HEK293T (cell line): ENCODE measurements around the gene FAM53B.

ENCODE experiments used
- CTCF ChIA-PET: fragments of 350-600 bp; formaldehyde crosslinking; extraction: SDS; loops from one replicate; lab custom pipeline; 2021; ENCODE audit warnings: antibody characterized with exemption, inconsistent platforms; lab: Yijun Ruan, JAX
- POLR2A ChIA-PET: fragments of 350-600 bp; formaldehyde crosslinking; extraction: SDS; loops from one replicate; lab custom pipeline; 2020; ENCODE audit warnings: antibody characterized with exemption, inconsistent platforms; lab: Yijun Ruan, JAX
- DNase-seq: peaks from one replicate; pipeline ENCODE4 v3.0.0; 2012; ENCODE audit warnings: mixed read lengths; ENCODE audit errors: extremely low spot score
- ARNT ChIP-seq: fragments of 450-650 bp; IDR thresholded peaks from 2 replicates; pipeline ENCODE4 v1.6.1; 2017; ENCODE audit warnings: mild to moderate bottlenecking
- BHLHE40 ChIP-seq: fragments of 450-650 bp; IDR thresholded peaks from 2 replicates; pipeline ENCODE4 v1.6.1; 2016; ENCODE audit warnings: mild to moderate bottlenecking, moderate library complexity, borderline replicate concordance
- CTBP1 ChIP-seq: fragments of 450-650 bp; IDR thresholded peaks from 2 replicates; pipeline ENCODE4 v1.6.1; 2016; ENCODE audit warnings: borderline replicate concordance
- ELF4 ChIP-seq: fragments of 450-650 bp; IDR thresholded peaks from 2 replicates; pipeline ENCODE4 v1.6.1; 2017; ENCODE audit warnings: antibody characterized with exemption
- FOXA1 ChIP-seq: fragments of 450-650 bp; IDR thresholded peaks from 2 replicates; pipeline ENCODE4 v1.6.1; 2016; ENCODE audit warnings: mild to moderate bottlenecking
- FOXK2 ChIP-seq: fragments of 450-650 bp; IDR thresholded peaks from 2 replicates; pipeline ENCODE4 v1.6.1; 2016; ENCODE audit warnings: mild to moderate bottlenecking
- FOXM1 ChIP-seq: fragments of 450-650 bp; IDR thresholded peaks from 2 replicates; pipeline ENCODE4 v1.6.1; 2017; ENCODE audit warnings: mild to moderate bottlenecking, borderline replicate concordance
- HDGF ChIP-seq: fragments of 450-650 bp; IDR thresholded peaks from 2 replicates; pipeline ENCODE4 v1.6.1; 2017; ENCODE audit warnings: antibody characterized with exemption, borderline replicate concordance
- L3MBTL2 ChIP-seq: fragments of 450-650 bp; conservative IDR thresholded peaks from 2 replicates; pipeline ENCODE4 v1.6.1; 2016; ENCODE audit warnings: mild to moderate bottlenecking
- LEF1 ChIP-seq: fragments of 450-650 bp; IDR thresholded peaks from 2 replicates; pipeline ENCODE4 v1.6.1; 2017; ENCODE audit warnings: mild to moderate bottlenecking, borderline replicate concordance
- NFRKB ChIP-seq: fragments of 450-650 bp; IDR thresholded peaks from 2 replicates; pipeline ENCODE4 v1.6.1; 2016; ENCODE audit warnings: mild to moderate bottlenecking, moderate library complexity
- PKNOX1 ChIP-seq: fragments of 450-650 bp; IDR thresholded peaks from 2 replicates; pipeline ENCODE4 v1.6.1; 2016
- SP1 ChIP-seq: fragments of 450-650 bp; IDR thresholded peaks from 2 replicates; pipeline ENCODE4 v1.6.1; 2017
- SUZ12 ChIP-seq: fragments of 450-650 bp; IDR thresholded peaks from 2 replicates; pipeline ENCODE4 v1.6.1; 2016; ENCODE audit warnings: mild to moderate bottlenecking
- TARDBP ChIP-seq: fragments of 450-650 bp; IDR thresholded peaks from 2 replicates; pipeline ENCODE4 v1.6.1; 2016
- ZNF384 ChIP-seq: fragments of 450-650 bp; IDR thresholded peaks from 2 replicates; pipeline ENCODE4 v1.6.1; 2016

FAM53B gene

DNA sequence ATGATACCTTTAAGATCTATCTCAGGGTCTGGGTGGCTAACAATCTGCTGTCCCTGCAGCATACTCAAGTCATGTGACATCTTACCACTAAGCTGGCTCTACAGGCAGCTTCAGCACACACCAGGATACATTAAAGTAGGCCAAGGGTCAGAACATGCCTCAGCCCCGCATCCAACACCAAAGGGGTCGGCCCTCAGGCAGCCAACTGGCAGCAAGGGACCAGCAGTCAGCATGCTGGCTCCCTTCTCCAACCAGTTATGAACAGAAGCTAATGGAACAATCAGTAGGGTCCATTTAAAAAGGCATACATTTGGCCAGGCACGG lies 37.1 kb downstream of the FAM53B start:
- ChIA-PET CTCF (no interaction called here), POLR2A (no interaction called here)
- DNase-seq, result no peak
- TF ChIP-seq PKNOX1 (no peak), BHLHE40 (no peak), FOXA1 (no peak), SP1 (no peak), CTBP1 (no peak), FOXK2 (no peak), HDGF (no peak), L3MBTL2 (no peak), NFRKB (no peak), LEF1 (no peak), ELF4 (no peak), FOXM1 (no peak), SUZ12 (no peak)

GRCh38 chr10:124706462-124707143 lies 37.6 kb downstream of the FAM53B start:
- ChIA-PET POLR2A (no interaction called here), CTCF (interaction anchor here (0.8 kb wide), 1 partner anchor 35 kb away, joined by 3 read pairs; no protein-coding TSS in a partner anchor)
- no peak for DNase-seq
- no peak for TF ChIP-seq SUZ12
- no peak for TF ChIP-seq FOXM1
- TF ChIP-seq SP1, result no peak
- TF ChIP-seq HDGF, result no peak
- no peak for TF ChIP-seq BHLHE40
- no peak for TF ChIP-seq ELF4
- no peak for TF ChIP-seq L3MBTL2
- no peak for TF ChIP-seq ZNF384
- no peak for TF ChIP-seq FOXA1
- no peak for TF ChIP-seq TARDBP
- TF ChIP-seq LEF1, result no peak
- TF ChIP-seq PKNOX1, result no peak
- TF ChIP-seq ARNT, result no peak
- TF ChIP-seq CTBP1, result no peak
- TF ChIP-seq NFRKB, result no peak
- no peak for TF ChIP-seq FOXK2

GRCh38 chr10:124705817-124706461 lies 38.2 kb downstream of the FAM53B start:
- CTCF ChIA-PET, result interaction anchor here (0.8 kb wide), 1 partner anchor 36 kb away, joined by 3 read pairs; no protein-coding TSS in a partner anchor
- POLR2A ChIA-PET, result no interaction called here
- TF ChIP-seq NFRKB, result no peak
- DNase-seq, result no peak

GRCh38 chr10:124705381-124705740 lies 38.8 kb downstream of the FAM53B start:
- TF ChIP-seq TARDBP, result no peak
- TF ChIP-seq ELF4, result no peak
- TF ChIP-seq CTBP1, result no peak
- no peak for TF ChIP-seq SP1
- TF ChIP-seq FOXK2, result no peak
- POLR2A ChIA-PET, result no interaction called here
- CTCF ChIA-PET, result no interaction called here
- DNase-seq, result no peak

DNA sequence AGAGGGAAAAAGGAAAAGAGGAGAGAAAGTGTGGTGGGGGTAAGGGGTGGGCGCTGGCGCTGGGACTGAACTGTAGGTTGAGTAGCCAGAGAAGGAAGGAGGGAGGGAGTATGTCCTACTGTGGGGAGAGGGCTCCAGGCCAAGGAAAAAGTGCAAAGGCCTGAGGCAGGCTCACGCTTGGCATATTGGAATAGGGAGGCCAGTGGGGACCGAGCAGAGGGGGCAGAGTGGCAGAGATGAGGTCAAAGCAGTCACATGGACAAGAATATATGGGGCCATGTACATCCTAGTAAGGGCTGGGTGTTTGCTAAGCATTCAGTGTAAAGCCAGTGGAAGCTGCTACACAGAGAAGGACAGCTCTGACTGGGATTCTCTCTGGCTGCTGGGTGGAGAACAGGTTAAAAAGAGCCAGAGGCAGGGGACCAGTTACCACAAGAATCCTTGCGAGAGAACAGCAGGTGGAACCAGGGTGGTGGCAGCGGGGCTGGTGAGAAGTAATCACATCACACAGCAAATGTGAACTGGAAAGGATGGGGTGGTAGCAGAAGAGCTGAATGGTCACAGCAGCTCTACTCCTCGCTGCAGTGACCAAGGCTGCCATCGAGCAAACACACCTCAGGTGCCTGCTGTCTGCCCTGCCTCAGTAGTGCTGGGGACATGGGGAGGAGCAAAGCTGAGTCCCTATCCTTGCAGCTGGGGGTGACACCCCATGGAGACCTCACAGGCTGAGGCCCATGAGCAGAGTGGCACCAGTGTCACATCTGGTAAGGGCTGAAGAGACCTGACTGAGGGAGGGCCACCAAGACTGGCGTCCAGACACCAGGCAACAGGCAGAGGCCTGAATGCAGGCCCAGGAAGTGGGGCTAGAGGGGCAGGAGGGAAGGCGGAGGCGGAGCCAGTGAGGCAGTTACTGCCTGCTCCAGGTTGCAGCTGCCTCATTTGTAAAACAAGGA lies 39.5 kb downstream of the FAM53B start:
- ChIA-PET POLR2A (no interaction called here), CTCF (no interaction called here)
- TF ChIP-seq SP1 (no peak), FOXA1 (no peak), PKNOX1 (no peak), HDGF (no peak), LEF1 (no peak), FOXM1 (no peak), BHLHE40 (no peak), CTBP1 (no peak), L3MBTL2 (no peak), TARDBP (no peak), ARNT (no peak), FOXK2 (no peak), ELF4 (no peak), ZNF384 (no peak), SUZ12 (no peak)
- DNase-seq, result no peak
